ENCODE data around the gene DHX35. TPM values are rescaled to one million over a fixed set of nuclear protein-coding genes. Genes with fewer than 3 reads are reported as not detected.

Gene DHX35
- total RNA-seq, 2 experiments from 2014 or later, result 13.0 to 15.6 TPM

GRCh38 chr20:38931984-38932383, 30.2 kb upstream of the DHX35 start:
- Histone ChIP-seq H4K20me1 (ENCODE audit: insufficient read depth, low read length) (peaks cover 60% of the 10 kb centered on the region), H3K27ac (ENCODE audit: low read depth, low read length, poor library complexity, severe bottlenecking) (no peak overlapping the region), H3K4me2 (ENCODE audit: low read length) (peak overlapping the region; percentile 35; the same call in 1 of the 2 replicates), H2AFZ (ENCODE audit: low read length) (no peak overlapping the region), H3K4me1 (ENCODE audit: insufficient read depth, low read length, poor library complexity, severe bottlenecking) (peaks cover 51% of the 10 kb centered on the region), H3K9me3 (ENCODE audit: low read length) (no peaks in the 10 kb centered on the region), H3K9me2 (ENCODE audit: insufficient read depth, low read length) (no peaks in the 10 kb centered on the region), H3K36me3 (ENCODE audit: insufficient read depth, low read length) (peaks cover 96% of the 10 kb centered on the region), H3K4me3 (ENCODE audit: low read depth, low read length, poor library complexity, severe bottlenecking) (no peak overlapping the region), H3K79me2 (ENCODE audit: insufficient read depth, low read depth, low read length) (peaks cover 100% of the 10 kb centered on the region)
- POLR2A ChIA-PET, result interaction anchor here (1.0 kb wide), 1 partner anchor 29 kb away, joined by 3 read pairs; no protein-coding TSS in a partner anchor
- intact Hi-C loops (cut with micrococcal nuclease; ENCODE audit: unreplicated experiment), result no loop called here
- CTCF ChIA-PET (ENCODE audit: unreplicated experiment), result no interaction called here
- BruUV-seq (replicated peaks), result no TSS peak
- TF ChIP-seq EZH2phosphoT487 (IDR thresholded peaks at IDR 0.05; ENCODE audit: borderline replicate concordance, low read depth, low read length), result no peak
- TF ChIP-seq, protein P1, sequence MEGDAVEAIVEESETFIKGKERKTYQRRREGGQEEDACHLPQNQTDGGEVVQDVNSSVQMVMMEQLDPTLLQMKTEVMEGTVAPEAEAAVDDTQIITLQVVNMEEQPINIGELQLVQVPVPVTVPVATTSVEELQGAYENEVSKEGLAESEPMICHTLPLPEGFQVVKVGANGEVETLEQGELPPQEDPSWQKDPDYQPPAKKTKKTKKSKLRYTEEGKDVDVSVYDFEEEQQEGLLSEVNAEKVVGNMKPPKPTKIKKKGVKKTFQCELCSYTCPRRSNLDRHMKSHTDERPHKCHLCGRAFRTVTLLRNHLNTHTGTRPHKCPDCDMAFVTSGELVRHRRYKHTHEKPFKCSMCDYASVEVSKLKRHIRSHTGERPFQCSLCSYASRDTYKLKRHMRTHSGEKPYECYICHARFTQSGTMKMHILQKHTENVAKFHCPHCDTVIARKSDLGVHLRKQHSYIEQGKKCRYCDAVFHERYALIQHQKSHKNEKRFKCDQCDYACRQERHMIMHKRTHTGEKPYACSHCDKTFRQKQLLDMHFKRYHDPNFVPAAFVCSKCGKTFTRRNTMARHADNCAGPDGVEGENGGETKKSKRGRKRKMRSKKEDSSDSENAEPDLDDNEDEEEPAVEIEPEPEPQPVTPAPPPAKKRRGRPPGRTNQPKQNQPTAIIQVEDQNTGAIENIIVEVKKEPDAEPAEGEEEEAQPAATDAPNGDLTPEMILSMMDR (conservative IDR thresholded peaks at IDR 0.05; ENCODE audit: low read length), result no peak
- DNase-seq (ENCODE audit: low spot score), result no peak

DNA sequence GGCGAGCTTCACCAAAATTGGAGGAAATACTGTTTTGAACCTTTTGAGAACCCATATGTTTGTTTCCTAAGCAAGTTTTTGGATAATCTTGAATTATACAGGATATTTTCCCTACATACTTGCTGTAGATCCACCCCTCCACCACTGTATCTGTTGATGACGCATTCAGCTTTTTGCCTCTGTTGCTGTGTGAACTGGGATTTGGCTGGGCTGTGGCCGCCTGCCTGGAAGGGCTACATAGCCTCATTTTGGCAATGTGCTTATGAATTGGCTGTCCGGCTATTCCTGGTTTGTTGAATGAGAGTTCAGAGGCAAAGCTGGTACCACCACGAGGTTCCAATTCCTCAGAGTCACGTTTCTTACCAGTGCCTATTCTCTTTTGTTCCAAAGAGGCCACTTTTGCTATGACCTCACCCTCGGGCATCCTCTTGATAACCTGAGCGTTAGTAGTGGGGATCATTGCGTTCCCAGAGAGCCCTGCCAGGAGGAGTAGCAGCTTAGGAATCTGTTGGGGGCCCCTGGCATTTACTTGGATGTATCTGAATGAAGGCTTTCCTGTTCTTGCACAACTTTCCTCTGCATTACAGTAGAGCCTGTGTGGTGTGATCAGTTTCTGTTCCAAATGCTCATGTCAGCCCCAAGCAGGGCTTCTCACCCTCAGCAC, 29.6 kb upstream of the DHX35 start:
- Histone ChIP-seq H3K36me3 (ENCODE audit: insufficient read depth, low read length) (peaks cover 96% of the 10 kb centered on the region), H3K4me2 (ENCODE audit: low read length) (peak overlapping the region; percentile 35; the same call in 1 of the 2 replicates), H3K9me2 (ENCODE audit: insufficient read depth, low read length) (no peaks in the 10 kb centered on the region), H2AFZ (ENCODE audit: low read length) (no peak overlapping the region), H3K4me1 (ENCODE audit: insufficient read depth, low read length, poor library complexity, severe bottlenecking) (peaks cover 51% of the 10 kb centered on the region), H3K4me3 (ENCODE audit: low read depth, low read length, poor library complexity, severe bottlenecking) (peak overlapping the region; percentile 14), H3K27ac (ENCODE audit: low read depth, low read length, poor library complexity, severe bottlenecking) (no peak overlapping the region), H4K20me1 (ENCODE audit: insufficient read depth, low read length) (peaks cover 59% of the 10 kb centered on the region), H3K9me3 (ENCODE audit: low read length) (no peaks in the 10 kb centered on the region), H3K79me2 (ENCODE audit: insufficient read depth, low read depth, low read length) (peaks cover 100% of the 10 kb centered on the region)
- ChIA-PET CTCF (ENCODE audit: unreplicated experiment) (no interaction called here), POLR2A (no interaction called here)
- no peak for DNase-seq (ENCODE audit: low spot score)
- TF ChIP-seq, protein P1 (conservative IDR thresholded peaks at IDR 0.05; ENCODE audit: low read length), result no peak
- TF ChIP-seq EZH2phosphoT487 (IDR thresholded peaks at IDR 0.05; ENCODE audit: borderline replicate concordance, low read depth, low read length), result no peak
- no TSS peak for BruUV-seq (replicated peaks)
- intact Hi-C loops (cut with micrococcal nuclease; ENCODE audit: unreplicated experiment), result no loop called here

- Histone ChIP-seq H3K9me3 (ENCODE audit: low read length) (no peaks in the 10 kb centered on the region), H3K4me1 (ENCODE audit: insufficient read depth, low read length, poor library complexity, severe bottlenecking) (peaks cover 37% of the 10 kb centered on the region), H2AFZ (ENCODE audit: low read length) (no peak overlapping the region), H3K4me3 (ENCODE audit: low read depth, low read length, poor library complexity, severe bottlenecking) (no peak overlapping the region), H3K9me2 (ENCODE audit: insufficient read depth, low read length) (no peaks in the 10 kb centered on the region), H4K20me1 (ENCODE audit: insufficient read depth, low read length) (peaks cover 62% of the 10 kb centered on the region), H3K4me2 (ENCODE audit: low read length) (no peak overlapping the region), H3K27ac (ENCODE audit: low read depth, low read length, poor library complexity, severe bottlenecking) (no peak overlapping the region), H3K36me3 (ENCODE audit: insufficient read depth, low read length) (peaks cover 96% of the 10 kb centered on the region), H3K79me2 (ENCODE audit: insufficient read depth, low read depth, low read length) (peaks cover 100% of the 10 kb centered on the region)
- TF ChIP-seq, protein P1 (conservative IDR thresholded peaks at IDR 0.05; ENCODE audit: low read length), result no peak
- TF ChIP-seq EZH2phosphoT487 (IDR thresholded peaks at IDR 0.05; ENCODE audit: borderline replicate concordance, low read depth, low read length), result no peak
- BruUV-seq (replicated peaks), result TSS peak; percentile 12
- CTCF ChIA-PET (ENCODE audit: unreplicated experiment), result no interaction called here
- POLR2A ChIA-PET, result interaction anchor here (1.1 kb wide), 1 partner anchor 26 kb away, joined by 7 read pairs; no protein-coding TSS in a partner anchor
- intact Hi-C loops (cut with micrococcal nuclease; ENCODE audit: unreplicated experiment), result no loop called here
- DNase-seq (ENCODE audit: low spot score), result no peak
Measured at GRCh38 chr20:38934530-38934929, 27.6 kb upstream of the DHX35 start.
